Measurements from ENCODE around the gene REEP6.

DNA sequence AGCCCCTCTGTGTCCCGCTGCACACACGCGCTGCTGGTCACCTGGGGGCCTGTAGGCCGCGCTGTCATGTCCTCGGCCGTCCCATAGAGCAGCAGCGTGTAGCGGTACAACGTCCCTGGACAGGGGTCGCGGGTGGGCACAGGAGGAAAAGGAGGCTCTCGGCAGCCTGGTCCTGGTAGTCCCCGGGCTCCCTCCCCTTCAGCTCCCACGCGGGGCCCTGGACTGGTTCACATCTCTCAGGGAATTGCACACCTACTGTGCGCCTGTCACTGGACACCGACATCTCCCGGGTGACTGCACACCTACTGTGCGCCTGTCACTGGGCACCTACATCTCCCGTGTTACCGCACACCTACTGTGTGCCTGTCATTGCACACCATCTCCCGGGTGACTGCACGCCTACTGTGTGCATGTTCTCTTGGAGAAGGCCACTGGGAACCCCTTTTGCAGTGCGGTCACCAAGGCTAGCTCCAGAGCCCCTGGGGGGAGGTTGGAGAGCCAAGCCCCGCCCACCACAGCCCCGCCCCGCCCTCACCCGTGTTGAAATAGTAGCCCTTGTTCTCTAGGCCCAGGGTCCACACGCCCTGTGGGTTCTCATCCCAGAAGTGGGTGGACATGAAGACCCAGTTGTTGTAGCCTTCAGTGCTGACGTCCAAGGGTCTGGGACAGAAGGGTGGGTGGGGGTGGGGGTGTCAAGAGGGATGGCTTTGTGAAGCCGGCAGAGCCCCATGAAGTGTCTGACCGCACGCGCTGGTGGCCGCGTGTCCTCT lies 8.4 kb upstream of the REEP6 start:
- TF ChIP-seq, protein P1, sequence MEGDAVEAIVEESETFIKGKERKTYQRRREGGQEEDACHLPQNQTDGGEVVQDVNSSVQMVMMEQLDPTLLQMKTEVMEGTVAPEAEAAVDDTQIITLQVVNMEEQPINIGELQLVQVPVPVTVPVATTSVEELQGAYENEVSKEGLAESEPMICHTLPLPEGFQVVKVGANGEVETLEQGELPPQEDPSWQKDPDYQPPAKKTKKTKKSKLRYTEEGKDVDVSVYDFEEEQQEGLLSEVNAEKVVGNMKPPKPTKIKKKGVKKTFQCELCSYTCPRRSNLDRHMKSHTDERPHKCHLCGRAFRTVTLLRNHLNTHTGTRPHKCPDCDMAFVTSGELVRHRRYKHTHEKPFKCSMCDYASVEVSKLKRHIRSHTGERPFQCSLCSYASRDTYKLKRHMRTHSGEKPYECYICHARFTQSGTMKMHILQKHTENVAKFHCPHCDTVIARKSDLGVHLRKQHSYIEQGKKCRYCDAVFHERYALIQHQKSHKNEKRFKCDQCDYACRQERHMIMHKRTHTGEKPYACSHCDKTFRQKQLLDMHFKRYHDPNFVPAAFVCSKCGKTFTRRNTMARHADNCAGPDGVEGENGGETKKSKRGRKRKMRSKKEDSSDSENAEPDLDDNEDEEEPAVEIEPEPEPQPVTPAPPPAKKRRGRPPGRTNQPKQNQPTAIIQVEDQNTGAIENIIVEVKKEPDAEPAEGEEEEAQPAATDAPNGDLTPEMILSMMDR (IDR thresholded peaks at IDR 0.05) = no peak
- no peak for TF ChIP-seq POLR2A (IDR thresholded peaks at IDR 0.05)

Data from thyroid gland (tissue), 4 donors.